Activated CD8-positive, alpha-beta T cell treated with anti-CD3 and anti-CD28 coated beads for 36 hours (primary cell): ENCODE results near the gene CRELD2. TPM values are rescaled to one million over a fixed set of nuclear protein-coding genes. Genes with fewer than 3 reads are reported as not detected.
"Not testable (repeated sequence)": the region's sequence is repeated elsewhere in the genome, so short reads cannot be mapped to it uniquely, and the experiment has no call there.

Source experiments
- ATAC-seq: fragments of 200-7000 bp; cut with Tn5 transposase; one replicate; pipeline ENCODE4 v1.10.0; 2021; ENCODE audit warnings: mild to moderate bottlenecking, moderate library complexity
- CTCF ChIA-PET: fragments of 350-600 bp; sonication (Branson Sonifier 250); formaldehyde crosslinking; loops from one replicate; lab custom pipeline; 2021; ENCODE audit warnings: antibody characterized with exemption; lab: Charles Lee
- POLR2A ChIA-PET: fragments of 350-600 bp; sonication (Branson Sonifier 250); formaldehyde crosslinking; loops from one replicate; lab custom pipeline; 2021; ENCODE audit warnings: antibody characterized with exemption; lab: Charles Lee
- DNase-seq: peaks from one replicate; pipeline ENCODE4 v3.0.0-alpha.2; 2020
- H3K27ac Mint-ChIP-seq: one replicate; pipeline ENCODE4 v1.8.0; 2021; ENCODE audit warnings: mild to moderate bottlenecking, mixed read lengths
- H3K27me3 Mint-ChIP-seq: one replicate; pipeline ENCODE4 v1.8.0; 2021; ENCODE audit warnings: mixed read lengths
- H3K36me3 Mint-ChIP-seq: one replicate; pipeline ENCODE4 v1.8.0; 2021; ENCODE audit warnings: low read depth, mixed read lengths
- H3K4me1 Mint-ChIP-seq: one replicate; pipeline ENCODE4 v1.8.0; 2021; ENCODE audit warnings: low read depth, mixed read lengths
- H3K4me3 Mint-ChIP-seq: one replicate; pipeline ENCODE4 v1.8.0; 2021; ENCODE audit warnings: mild to moderate bottlenecking, moderate library complexity, mixed read lengths
- H3K9me3 Mint-ChIP-seq: one replicate; pipeline ENCODE4 v1.8.0; 2021; ENCODE audit warnings: mixed read lengths
- CTCF ChIP-seq: fragments of 200-600 bp; IDR thresholded peaks from one replicate; pipeline ENCODE4 v1.8.0; 2022; ENCODE audit warnings: antibody characterized with exemption, mild to moderate bottlenecking
- intact Hi-C: fragments of 100-400 bp; cut with micrococcal nuclease; formaldehyde crosslinking; loops from one replicate; pipeline ENCODE4 v1.10.0; 2022
- total RNA-seq, 2 experiments: library from RNA; stranded (reverse); gene quantifications; one replicate each; pipeline ENCODE4 v1.2.3, GENCODE V29; 2021

The CRELD2 gene
- total RNA-seq, 2 experiments from 2014 or later: 26.1 to 28.2 TPM

GRCh38 chr22:49943405-49943765 lies 25.0 kb downstream of the CRELD2 start:
- Mint-ChIP-seq H3K27ac (no peak overlapping the region), H3K4me1 (peaks cover 8% of the 10 kb centered on the region), H3K9me3 (no peaks in the 10 kb centered on the region), H3K4me3 (no peak overlapping the region), H3K27me3 (no peaks in the 10 kb centered on the region), H3K36me3 (no peaks in the 10 kb centered on the region)
- intact Hi-C loops: no loop called here
- CTCF ChIA-PET: no interaction called here
- ATAC-seq (peak; percentile 55), DNase-seq (peak; percentile 60)
- no peak for TF ChIP-seq CTCF
- POLR2A ChIA-PET: interaction anchor here (0.8 to 1.3 kb wide), 3 partner anchors 16 to 20 kb away, joined by 3 to 4 read pairs (median 3); no protein-coding TSS in a partner anchor

DNA sequence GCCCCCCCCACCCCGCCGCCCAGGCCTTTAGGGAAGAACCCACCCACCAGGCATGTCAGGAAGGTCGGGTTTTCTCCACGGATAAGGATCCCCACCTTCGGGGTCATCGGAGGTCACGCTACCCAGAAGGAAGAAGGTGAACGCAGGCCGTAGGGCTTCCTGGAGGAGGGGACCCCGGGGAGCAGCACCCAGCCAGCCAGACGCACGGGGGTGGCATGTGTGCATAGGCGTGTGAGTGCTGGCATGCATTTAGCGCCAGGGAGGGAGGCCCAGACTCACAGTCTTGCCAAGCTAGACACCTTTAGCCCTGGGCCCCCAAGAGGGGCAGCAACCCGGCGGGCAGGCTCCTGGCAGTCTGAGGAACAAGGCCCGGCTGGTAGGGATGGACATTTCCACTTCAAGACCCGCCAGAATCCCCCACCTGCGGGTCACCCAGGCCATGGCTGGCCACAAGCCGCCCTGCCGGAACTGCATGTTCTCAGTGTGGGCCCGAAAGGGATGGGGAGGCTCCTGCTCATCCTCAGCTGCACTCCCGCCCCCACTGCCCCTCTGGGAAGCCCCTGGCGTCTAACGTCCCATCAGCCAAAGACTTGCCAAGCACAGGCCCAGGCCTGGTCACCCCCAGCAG lies 25.5 kb downstream of the CRELD2 start:
- TF ChIP-seq CTCF: no peak
- H3K27ac Mint-ChIP-seq: no peak overlapping the region
- DNase-seq (no peak), ATAC-seq (no peak)
- ChIA-PET CTCF (no interaction called here), POLR2A (interaction anchor here (0.8 to 1.3 kb wide), 3 partner anchors 16 to 19 kb away, joined by 3 to 4 read pairs (median 3); no protein-coding TSS in a partner anchor)
- intact Hi-C loops: no loop called here
- peaks cover 8% of the 10 kb centered on the region for H3K4me1 Mint-ChIP-seq
- no peak overlapping the region for H3K4me3 Mint-ChIP-seq
- H3K9me3 Mint-ChIP-seq: no peaks in the 10 kb centered on the region
- no peaks in the 10 kb centered on the region for H3K36me3 Mint-ChIP-seq
- H3K27me3 Mint-ChIP-seq: no peaks in the 10 kb centered on the region

DNA sequence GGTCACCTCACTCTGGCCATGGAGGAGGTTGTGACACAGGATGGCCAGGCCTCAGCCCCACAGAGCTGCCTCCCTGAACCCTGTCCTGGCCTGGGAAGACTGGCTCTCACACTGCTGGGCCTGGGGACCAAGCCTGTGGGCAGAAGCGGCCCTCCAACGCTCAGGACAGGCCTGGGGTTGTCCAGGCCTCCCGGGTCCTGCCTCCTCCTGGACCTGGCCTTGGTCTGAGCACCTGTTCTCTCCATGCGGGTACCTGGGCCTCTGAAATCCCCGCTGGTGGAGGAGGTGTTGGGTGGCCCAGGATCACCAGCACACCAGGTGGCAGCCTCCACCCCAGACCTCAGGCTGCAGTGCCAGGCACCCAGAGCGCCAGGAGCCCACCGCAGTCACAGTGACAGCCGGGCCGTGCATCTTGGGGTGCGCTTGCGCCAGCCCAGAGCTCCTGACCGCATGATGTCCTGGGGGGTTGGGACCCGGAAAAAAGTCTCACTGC lies 26.0 kb downstream of the CRELD2 start:
- no peak overlapping the region for H3K4me3 Mint-ChIP-seq

GRCh38 chr22:49945042-49945794 lies 26.8 kb downstream of the CRELD2 start:
- H3K27me3 Mint-ChIP-seq, H3K4me1 Mint-ChIP-seq, H3K9me3 Mint-ChIP-seq, H3K36me3 Mint-ChIP-seq, H3K4me3 Mint-ChIP-seq, intact Hi-C loops: not testable (repeated sequence)
- DNase-seq (peak; percentile 78), ATAC-seq (peak; percentile 32)
- ChIA-PET CTCF (interaction anchor here (1.1 kb wide), 1 partner anchor 12 kb away, joined by 3 read pairs; no protein-coding TSS in a partner anchor), POLR2A (interaction anchor here (2.3 kb wide), 1 partner anchor 9 kb away, joined by 5 read pairs; no protein-coding TSS in a partner anchor)
- peak overlapping the region; percentile 81 for H3K27ac Mint-ChIP-seq

More for the DNA sequence above, 26.0 kb downstream of the CRELD2 start:
- ChIA-PET POLR2A (interaction anchor here (1.2 to 1.3 kb wide), 2 partner anchors 15 to 19 kb away, joined by 3 to 4 read pairs; no protein-coding TSS in a partner anchor), CTCF (no interaction called here)
- no peaks in the 10 kb centered on the region for H3K27me3 Mint-ChIP-seq
- no peak overlapping the region for H3K27ac Mint-ChIP-seq
- peaks cover 8% of the 10 kb centered on the region for H3K4me1 Mint-ChIP-seq
- ATAC-seq (no peak), DNase-seq (no peak)
- intact Hi-C loops: no loop called here
- no peaks in the 10 kb centered on the region for H3K9me3 Mint-ChIP-seq
- H3K36me3 Mint-ChIP-seq: no peaks in the 10 kb centered on the region
- TF ChIP-seq CTCF: no peak

- Mint-ChIP-seq H3K9me3 (no peaks in the 10 kb centered on the region), H3K4me3 (no peak overlapping the region), H3K27me3 (no peaks in the 10 kb centered on the region), H3K36me3 (no peaks in the 10 kb centered on the region), H3K4me1 (peaks cover 6% of the 10 kb centered on the region), H3K27ac (peak overlapping the region; percentile 34)
- POLR2A ChIA-PET: interaction anchor here (1.1 to 2.3 kb wide), 8 partner anchors 8 to 24 kb away, joined by 3 to 8 read pairs (median 4); partner anchors contain the start of gene PIM3
- intact Hi-C loops: no loop called here
- ATAC-seq (no peak), DNase-seq (no peak)
- CTCF ChIA-PET: interaction anchor here (1.1 kb wide), 1 partner anchor 11 kb away, joined by 3 read pairs; no protein-coding TSS in a partner anchor
- no peak for TF ChIP-seq CTCF
These were observed 28.3 kb downstream of the CRELD2 start for GRCh38 chr22:49946612-49947295.
